Ectodermal cell (in vitro differentiated cells): Measurements from ENCODE around the gene CCDC102B.

Experiments used
- H3K27ac ChIP-seq: 2 replicates; pipeline ENCODE4 v1.7.0; 2013; ENCODE audit warnings: mild to moderate bottlenecking, low read depth, low read length; ENCODE audit not compliant: insufficient read depth, poor library complexity, severe bottlenecking
- H3K27me3 ChIP-seq: 2 replicates; pipeline ENCODE4 v1.7.0; 2013; ENCODE audit warnings: mild to moderate bottlenecking, low read length; ENCODE audit not compliant: insufficient read depth, control insufficient read depth, poor library complexity, severe bottlenecking
- H3K36me3 ChIP-seq: one replicate; pipeline ENCODE4 v1.7.0; 2013; ENCODE audit warnings: low read length; ENCODE audit not compliant: control insufficient read depth, insufficient read depth
- H3K4me1 ChIP-seq: one replicate; pipeline ENCODE4 v1.7.0; 2013; ENCODE audit warnings: low read length; ENCODE audit not compliant: control insufficient read depth, insufficient read depth
- H3K4me3 ChIP-seq: 2 replicates; pipeline ENCODE4 v1.7.0; 2013; ENCODE audit warnings: low read depth, low read length, control low read depth; ENCODE audit not compliant: insufficient read depth
- H3K9me3 ChIP-seq: 2 replicates; pipeline ENCODE4 v1.7.0; 2013; ENCODE audit warnings: mild to moderate bottlenecking, low read length, moderate library complexity; ENCODE audit not compliant: control insufficient read depth
- WGBS, 2 experiments: methylation state at CpG; one replicate each; pipeline ENCODE4 v1.1.7; 2013; ENCODE audit warnings: missing lambda C conversion rate in 2 of 2; 5-methylcytosine and 5-hydroxymethylcytosine counted together

The CCDC102B gene

DNA sequence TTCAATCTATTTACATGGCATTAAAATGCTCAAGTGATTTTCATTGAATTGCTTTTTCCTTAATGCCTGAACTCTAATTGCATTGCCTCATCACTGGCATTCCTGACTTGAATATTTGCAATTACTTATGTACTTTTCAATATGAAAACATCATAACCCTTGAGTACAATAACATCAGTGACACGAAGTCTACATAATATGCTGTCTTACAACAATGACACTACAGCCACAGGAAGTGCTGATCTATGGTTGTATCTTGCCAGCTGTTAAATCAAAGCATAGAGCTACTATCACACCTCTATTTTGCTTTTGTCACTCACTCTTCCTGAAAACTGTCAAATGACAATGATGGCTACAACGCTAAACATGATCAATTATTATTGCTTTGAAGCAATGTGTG lies 156.9 kb downstream of the CCDC102B start:
- WGBS, 2 experiments, result 75 to 85% methylated on average over 1 to 2 of the region's 2 CpGs
- Histone ChIP-seq H3K36me3 (no peaks in the 10 kb centered on the region), H3K4me3 (no peak overlapping the region), H3K27me3 (no peaks in the 10 kb centered on the region), H3K4me1 (no peaks in the 10 kb centered on the region), H3K27ac (no peak overlapping the region), H3K9me3 (no peaks in the 10 kb centered on the region)

DNA sequence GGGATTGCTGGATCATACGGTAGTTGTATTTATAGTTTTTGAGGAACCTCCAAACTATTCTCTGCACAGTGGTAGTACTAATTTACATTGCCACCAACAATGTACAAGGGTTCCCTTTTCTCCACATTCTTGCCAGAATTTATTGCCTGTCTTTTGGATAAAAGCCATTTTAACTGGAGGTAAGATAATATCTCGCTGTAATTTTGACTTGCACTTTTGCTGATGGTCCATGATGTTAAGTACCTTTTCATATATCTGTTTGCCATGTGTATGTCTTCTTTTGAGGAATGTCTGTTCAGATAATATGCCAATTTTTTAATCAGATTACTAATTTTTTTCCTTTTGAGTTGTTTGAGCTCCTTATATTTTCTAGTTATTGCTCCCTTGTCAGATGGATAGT lies 158.8 kb downstream of the CCDC102B start:
- Histone ChIP-seq H3K4me1 (no peaks in the 10 kb centered on the region), H3K27me3 (no peaks in the 10 kb centered on the region), H3K27ac (no peak overlapping the region), H3K36me3 (no peaks in the 10 kb centered on the region), H3K4me3 (no peak overlapping the region), H3K9me3 (no peaks in the 10 kb centered on the region)
- WGBS, 2 experiments, result 94 to 100% methylated on average over 1 of the region's 2 CpGs

DNA sequence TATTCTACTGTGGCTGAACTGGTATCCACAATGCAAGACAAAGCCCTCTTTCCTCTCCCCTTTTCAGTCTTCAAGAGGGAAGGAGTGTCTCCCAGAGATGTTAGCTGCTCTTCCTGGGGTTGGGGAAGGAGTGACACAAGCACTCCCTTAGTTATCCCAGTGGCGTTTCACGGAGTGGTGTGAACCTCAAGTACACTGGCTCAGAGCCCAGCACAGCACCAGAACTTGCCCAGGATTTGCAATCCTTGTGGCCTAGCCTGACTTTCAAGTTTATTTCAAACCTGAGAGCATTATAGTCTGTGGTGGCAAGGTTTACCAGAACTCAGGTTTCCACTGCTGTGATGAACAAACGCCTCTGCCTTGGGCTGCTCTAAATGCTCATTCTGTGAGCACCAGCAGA lies 162.5 kb downstream of the CCDC102B start:
- Histone ChIP-seq H3K27ac (no peak overlapping the region), H3K4me3 (no peak overlapping the region), H3K27me3 (no peaks in the 10 kb centered on the region), H3K9me3 (no peaks in the 10 kb centered on the region), H3K4me1 (no peaks in the 10 kb centered on the region), H3K36me3 (no peaks in the 10 kb centered on the region)
- 88 to 93% methylated on average over 3 of the region's 3 CpGs for WGBS, 2 experiments

DNA sequence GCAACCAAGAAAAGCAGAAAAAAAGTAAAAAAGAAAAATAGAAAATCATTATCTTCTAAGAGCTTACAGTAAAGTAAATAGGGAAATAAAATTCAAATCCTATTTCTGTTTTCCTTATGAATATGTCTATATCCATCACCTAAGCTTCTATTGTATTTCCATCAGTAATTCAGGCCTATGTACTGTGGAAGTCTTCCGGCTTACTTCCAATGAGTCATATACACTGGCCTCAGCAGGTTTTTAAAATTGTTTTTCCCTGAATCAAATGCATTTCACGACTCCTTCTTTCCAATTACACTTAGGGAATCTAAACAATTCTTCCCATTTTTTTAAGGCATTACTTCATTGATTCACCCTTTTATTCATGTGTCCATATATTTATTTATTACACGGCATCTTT lies 164.7 kb downstream of the CCDC102B start:
- Histone ChIP-seq H3K4me3 (no peak overlapping the region), H3K27ac (no peak overlapping the region), H3K4me1 (no peaks in the 10 kb centered on the region), H3K27me3 (no peaks in the 10 kb centered on the region), H3K36me3 (no peaks in the 10 kb centered on the region), H3K9me3 (no peaks in the 10 kb centered on the region)
- WGBS, 2 experiments, result 93 to 97% methylated on average over 2 of the region's 3 CpGs

DNA sequence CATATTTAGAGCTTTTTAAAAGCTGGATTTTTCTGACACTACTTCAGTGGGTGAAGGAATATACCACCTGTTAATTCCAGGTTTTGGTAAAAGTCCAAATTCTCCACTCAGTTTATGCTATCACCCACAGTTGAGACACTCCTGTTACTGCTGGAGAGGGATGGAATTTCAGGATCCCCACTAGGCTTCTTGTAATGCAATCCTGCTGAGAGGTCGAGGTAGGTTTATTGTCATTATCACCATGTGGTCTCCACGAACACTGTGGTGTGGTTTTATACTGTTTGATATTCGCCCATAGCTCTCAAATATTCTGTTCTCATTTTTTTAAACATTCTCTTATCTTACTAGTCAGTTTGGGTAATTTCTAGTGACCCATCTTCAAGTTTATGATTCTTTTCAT lies 167.9 kb downstream of the CCDC102B start:
- H3K9me3 ChIP-seq, result no peaks in the 10 kb centered on the region
- H3K36me3 ChIP-seq, result no peaks in the 10 kb centered on the region
- no peak overlapping the region for H3K4me3 ChIP-seq
- no peaks in the 10 kb centered on the region for H3K4me1 ChIP-seq
- no peaks in the 10 kb centered on the region for H3K27me3 ChIP-seq
- H3K27ac ChIP-seq, result no peak overlapping the region
- WGBS, 2 experiments, result 55 to 65% methylated on average over 2 to 3 of the region's 3 CpGs

DNA sequence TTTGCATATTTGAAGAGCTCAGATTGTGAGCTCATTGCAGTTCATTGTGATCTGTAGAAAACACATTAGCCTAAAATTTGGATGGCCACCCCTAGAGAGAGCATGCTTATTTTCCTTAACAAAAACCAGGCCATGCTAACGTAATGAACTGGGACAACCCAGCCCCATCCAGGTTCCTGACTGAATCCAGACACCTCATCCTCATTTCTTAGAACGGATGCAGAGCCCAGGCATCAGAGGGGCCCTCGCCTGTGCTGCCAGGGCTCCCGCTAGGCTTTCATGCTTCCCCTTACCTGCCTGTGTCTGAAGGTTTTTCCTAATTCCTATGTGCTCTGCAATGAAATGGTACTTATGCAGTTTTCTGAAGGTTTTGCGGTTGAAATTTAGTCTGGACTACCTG lies 171.1 kb downstream of the CCDC102B start:
- H3K27me3 ChIP-seq, result no peaks in the 10 kb centered on the region
- no peaks in the 10 kb centered on the region for H3K9me3 ChIP-seq
- WGBS, 2 experiments, result 84 to 85% methylated on average over 4 to 5 of the region's 5 CpGs
- H3K36me3 ChIP-seq, result no peaks in the 10 kb centered on the region
- H3K4me1 ChIP-seq, result no peaks in the 10 kb centered on the region
- no peak overlapping the region for H3K27ac ChIP-seq
- H3K4me3 ChIP-seq, result no peak overlapping the region

DNA sequence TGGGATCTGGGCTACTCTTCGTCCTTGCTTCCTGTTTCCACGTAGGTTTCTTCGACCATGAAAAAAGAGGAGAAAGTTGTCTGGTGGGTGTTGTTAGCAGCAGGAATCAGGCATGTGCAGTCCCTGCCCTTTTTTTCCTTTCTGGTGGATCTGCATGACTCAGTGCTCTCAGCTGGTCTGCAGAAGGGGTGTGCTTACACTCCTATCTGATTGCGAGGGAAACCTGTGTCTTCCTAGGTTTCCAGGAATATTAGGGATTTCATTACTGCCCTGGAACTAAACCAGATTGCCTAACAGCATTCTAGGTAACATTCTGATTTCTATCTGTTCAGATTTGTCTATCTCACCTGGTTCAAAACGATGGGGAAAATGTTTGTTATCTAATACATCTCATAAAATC lies 174.3 kb downstream of the CCDC102B start:
- Histone ChIP-seq H3K27me3 (no peaks in the 10 kb centered on the region), H3K9me3 (no peaks in the 10 kb centered on the region), H3K36me3 (no peaks in the 10 kb centered on the region), H3K4me1 (no peaks in the 10 kb centered on the region), H3K27ac (no peak overlapping the region), H3K4me3 (no peak overlapping the region)
- 81 to 84% methylated on average over 4 to 5 of the region's 5 CpGs for WGBS, 2 experiments

DNA sequence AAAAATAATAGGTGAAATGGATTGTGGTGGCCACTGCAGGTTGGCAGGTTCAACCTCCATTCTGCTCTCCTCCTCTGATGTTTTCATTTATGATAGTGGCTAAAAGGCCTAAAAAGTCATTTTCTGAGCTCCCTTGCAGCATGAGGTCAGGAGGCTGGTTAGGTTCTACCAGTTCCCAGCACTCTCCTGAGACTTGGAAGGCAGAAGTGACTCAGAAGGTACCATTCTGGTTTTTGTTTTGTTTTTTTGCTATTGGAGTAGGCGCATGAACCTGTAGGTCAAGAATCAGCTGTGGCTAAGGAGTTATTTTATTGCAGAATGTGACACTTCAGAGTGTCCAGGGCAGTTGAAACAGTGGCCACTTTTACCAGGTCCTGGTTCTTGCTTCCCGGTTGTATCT lies 181.9 kb downstream of the CCDC102B start:
- no peaks in the 10 kb centered on the region for H3K27me3 ChIP-seq
- 91 to 96% methylated on average over 2 of the region's 2 CpGs for WGBS, 2 experiments
- H3K4me1 ChIP-seq, result no peaks in the 10 kb centered on the region
- H3K4me3 ChIP-seq, result no peak overlapping the region
- no peaks in the 10 kb centered on the region for H3K36me3 ChIP-seq
- no peak overlapping the region for H3K27ac ChIP-seq
- no peaks in the 10 kb centered on the region for H3K9me3 ChIP-seq

DNA sequence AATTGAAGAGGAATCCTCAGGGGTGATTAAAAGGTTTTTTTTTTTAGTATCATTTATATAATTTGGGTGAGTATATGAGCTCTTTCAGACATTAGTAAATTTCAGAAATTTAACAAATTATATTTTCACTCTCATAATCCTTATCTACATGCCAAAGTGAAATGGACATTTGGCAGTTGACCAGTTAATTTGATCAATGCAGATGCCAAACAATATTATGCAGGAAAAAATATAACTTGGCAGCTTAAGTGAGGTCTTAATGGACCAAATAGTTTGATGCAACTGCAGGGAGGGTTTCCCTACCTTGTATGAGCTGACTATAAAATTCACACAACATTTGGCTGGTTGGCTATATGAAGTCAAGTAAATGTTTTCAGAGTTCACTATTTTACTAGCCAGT lies 185.2 kb downstream of the CCDC102B start:
- Histone ChIP-seq H3K27ac (no peak overlapping the region), H3K4me1 (no peaks in the 10 kb centered on the region), H3K36me3 (no peaks in the 10 kb centered on the region), H3K4me3 (no peak overlapping the region), H3K9me3 (no peaks in the 10 kb centered on the region), H3K27me3 (no peaks in the 10 kb centered on the region)

DNA sequence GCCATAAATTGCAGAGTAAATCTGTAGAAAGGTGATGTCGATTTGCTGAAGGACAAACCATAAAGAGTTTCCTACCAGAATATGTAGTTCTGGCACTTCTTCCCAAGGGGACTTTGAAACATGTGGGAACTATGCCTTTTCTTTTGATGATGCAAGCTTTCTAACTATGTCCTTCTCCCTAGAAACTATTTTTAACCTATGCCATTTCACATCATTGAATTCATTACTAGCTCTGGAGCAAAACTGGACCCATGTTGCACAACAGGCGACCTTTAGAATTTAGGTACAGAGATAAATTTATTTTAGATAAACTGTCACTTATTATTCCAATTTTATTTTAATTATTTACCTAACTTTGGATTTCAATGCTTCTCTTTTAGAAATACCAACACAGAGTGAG lies 186.5 kb downstream of the CCDC102B start:
- Histone ChIP-seq H3K4me1 (no peaks in the 10 kb centered on the region), H3K4me3 (no peak overlapping the region), H3K27ac (no peak overlapping the region), H3K9me3 (no peaks in the 10 kb centered on the region), H3K27me3 (no peaks in the 10 kb centered on the region), H3K36me3 (no peaks in the 10 kb centered on the region)
- 86 to 96% methylated on average over 1 to 2 of the region's 2 CpGs for WGBS, 2 experiments

DNA sequence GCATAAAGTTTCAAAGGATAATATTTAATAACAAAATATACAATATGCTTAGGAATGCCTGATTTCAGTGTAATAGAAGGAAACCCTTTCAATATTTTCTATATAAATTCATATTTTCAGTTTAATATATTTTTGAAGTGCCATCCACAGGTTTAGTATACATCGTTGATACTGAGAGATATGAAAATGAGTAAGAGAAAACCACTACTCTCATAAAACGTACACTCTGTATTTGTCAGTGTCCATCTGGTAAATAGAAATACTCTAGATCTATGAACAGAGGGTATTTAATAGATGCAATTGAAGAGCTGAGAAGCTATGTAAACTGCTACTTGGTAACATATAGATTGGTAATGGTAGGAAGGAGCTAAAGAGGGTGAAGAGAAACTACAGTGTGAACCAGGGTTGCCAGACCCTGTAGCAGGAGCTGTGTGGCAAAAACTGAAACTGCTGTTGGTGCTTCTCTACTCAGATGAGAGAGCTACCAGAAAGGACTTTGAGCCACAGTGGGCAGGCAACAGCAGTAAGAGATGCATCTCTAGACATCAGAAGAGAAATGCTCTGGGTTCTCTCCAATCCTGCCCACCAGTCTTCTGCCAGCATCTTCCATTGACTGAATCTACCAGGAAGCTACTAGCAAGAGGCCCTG lies 187.4 kb downstream of the CCDC102B start:
- Histone ChIP-seq H3K27me3 (no peaks in the 10 kb centered on the region), H3K4me3 (no peak overlapping the region), H3K36me3 (no peaks in the 10 kb centered on the region), H3K27ac (no peak overlapping the region), H3K9me3 (no peaks in the 10 kb centered on the region), H3K4me1 (no peaks in the 10 kb centered on the region)
- 83% methylated on average over 2 of the region's 2 CpGs; no CpG with 5 or more reads in 1 of the 2 experiments for WGBS, 2 experiments
